H9 (cell line): ENCODE measurements around the gene MBP. TPM values are rescaled to one million over a fixed set of nuclear protein-coding genes. Genes with fewer than 3 reads are reported as not detected.

Source experiments
- DNase-seq: peaks from one replicate; pipeline ENCODE4 v3.0.0-alpha.2; 2017
- H2AFZ ChIP-seq: one replicate; pipeline ENCODE4 v1.6.1; 2013; ENCODE audit warnings: mild to moderate bottlenecking, low read length, control low read depth, moderate library complexity
- H2AK5ac ChIP-seq: 2 replicates; pipeline ENCODE4 v1.6.1; 2013; ENCODE audit warnings: low read length, control low read depth, mixed read lengths; ENCODE audit not compliant: insufficient read length
- H2BK120ac ChIP-seq: one replicate; pipeline ENCODE4 v1.6.1; 2013; ENCODE audit warnings: low read depth, mild to moderate bottlenecking, low read length, control low read depth, inconsistent platforms; ENCODE audit not compliant: poor library complexity, severe bottlenecking
- H2BK12ac ChIP-seq: 2 replicates; pipeline ENCODE4 v1.6.1; 2013; ENCODE audit warnings: low read length, control low read depth, mixed read lengths, low read depth; ENCODE audit not compliant: insufficient read length
- H2BK15ac ChIP-seq: 2 replicates; pipeline ENCODE4 v1.6.1; 2013; ENCODE audit warnings: low read depth, low read length, control low read depth
- H2BK20ac ChIP-seq: one replicate; pipeline ENCODE4 v1.6.1; 2013; ENCODE audit warnings: low read depth, mild to moderate bottlenecking, low read length, control low read depth, inconsistent platforms; ENCODE audit not compliant: poor library complexity, severe bottlenecking
- H2BK5ac ChIP-seq: 2 replicates; pipeline ENCODE4 v1.6.1; 2013; ENCODE audit warnings: low read length, control low read depth, mixed read lengths; ENCODE audit not compliant: insufficient read length
- H3K14ac ChIP-seq: 2 replicates; pipeline ENCODE4 v1.6.1; 2013; ENCODE audit warnings: low read length, control low read depth; ENCODE audit not compliant: insufficient read depth
- H3K18ac ChIP-seq: 2 replicates; pipeline ENCODE4 v1.6.1; 2013; ENCODE audit warnings: low read depth, mild to moderate bottlenecking, mixed read lengths, low read length, control low read depth; ENCODE audit not compliant: insufficient read length
- H3K23ac ChIP-seq: 2 replicates; pipeline ENCODE4 v1.6.1; 2013; ENCODE audit warnings: low read length, control low read depth, mixed read lengths, low read depth; ENCODE audit not compliant: insufficient read length
- H3K23me2 ChIP-seq: 2 replicates; pipeline ENCODE4 v1.6.1; 2013; ENCODE audit warnings: low read depth, mild to moderate bottlenecking, mixed read lengths, low read length, control low read depth; ENCODE audit not compliant: insufficient read length, poor library complexity, severe bottlenecking
- H3K27ac ChIP-seq: 2 replicates; pipeline ENCODE4 v1.5.1; 2013; ENCODE audit warnings: low read length, control low read depth, mixed read lengths, low read depth; ENCODE audit not compliant: insufficient read length
- H3K27me3 ChIP-seq: 2 replicates; pipeline ENCODE4 v1.6.1; 2013; ENCODE audit warnings: low read length, control low read depth, inconsistent platforms; ENCODE audit not compliant: insufficient read depth
- H3K4ac ChIP-seq: 2 replicates; pipeline ENCODE4 v1.6.1; 2013; ENCODE audit warnings: low read depth, mild to moderate bottlenecking, control low read depth, inconsistent platforms, low read length, moderate library complexity
- H3K4me1 ChIP-seq: 2 replicates; pipeline ENCODE4 v1.6.1; 2013; ENCODE audit warnings: low read length, control low read depth, inconsistent platforms; ENCODE audit not compliant: insufficient read depth
- H3K4me2 ChIP-seq: 2 replicates; pipeline ENCODE4 v1.6.1; 2013; ENCODE audit warnings: low read length, control low read depth, mixed read lengths; ENCODE audit not compliant: insufficient read length, insufficient read depth
- H3K56ac ChIP-seq: 2 replicates; pipeline ENCODE4 v1.6.1; 2013; ENCODE audit warnings: low read depth, mild to moderate bottlenecking, mixed read lengths, low read length, control low read depth; ENCODE audit not compliant: insufficient read length
- H3K79me1 ChIP-seq: 2 replicates; pipeline ENCODE4 v1.6.1; 2013; ENCODE audit warnings: low read depth, mild to moderate bottlenecking, moderate library complexity, low read length, control low read depth, inconsistent platforms; ENCODE audit not compliant: insufficient read depth, poor library complexity, severe bottlenecking
- H3K79me2 ChIP-seq: 2 replicates; pipeline ENCODE4 v1.6.1; 2013; ENCODE audit warnings: low read length, control low read depth, inconsistent platforms; ENCODE audit not compliant: insufficient read depth
- H3K9ac ChIP-seq: 2 replicates; pipeline ENCODE4 v1.6.1; 2013; ENCODE audit warnings: low read length, control low read depth, mixed read lengths; ENCODE audit not compliant: insufficient read length; ENCODE audit errors: extremely low read depth
- H3K9me3 ChIP-seq: one replicate; pipeline ENCODE4 v1.6.1; 2013; ENCODE audit warnings: low read depth, low read length, inconsistent platforms; ENCODE audit not compliant: control insufficient read depth
- H3T11ph ChIP-seq: one replicate; pipeline ENCODE4 v1.6.1; 2013; ENCODE audit warnings: mild to moderate bottlenecking, low read length, control low read depth, inconsistent platforms
- H4K20me1 ChIP-seq: one replicate; pipeline ENCODE4 v1.6.1; 2013; ENCODE audit not compliant: control insufficient read depth, insufficient read length, insufficient read depth
- H4K5ac ChIP-seq: 2 replicates; pipeline ENCODE4 v1.6.1; 2013; ENCODE audit warnings: low read depth, mild to moderate bottlenecking, mixed read lengths, low read length, control low read depth; ENCODE audit not compliant: insufficient read length
- H4K8ac ChIP-seq: replicated peaks from 2 replicates; pipeline ENCODE4 v1.6.1; 2013; ENCODE audit warnings: low read length, control low read depth, mixed read lengths, low read depth; ENCODE audit not compliant: insufficient read length
- H4K91ac ChIP-seq: 2 replicates; pipeline ENCODE4 v1.6.1; 2013; ENCODE audit warnings: low read depth, mild to moderate bottlenecking, moderate library complexity, mixed read lengths, low read length, control low read depth; ENCODE audit not compliant: insufficient read length
- H3K27ac Mint-ChIP-seq, 3 experiments: 2 replicates in 2 of 3; 3 replicates in 1 of 3; pipeline ENCODE4 v1.8.0; 2020 to 2021; ENCODE audit warnings: mixed read lengths in 3 of 3, mild to moderate bottlenecking in 1 of 3, moderate library complexity in 1 of 3
- H3K27me3 Mint-ChIP-seq: 2 replicates; pipeline ENCODE4 v1.8.0; 2021; ENCODE audit warnings: low read depth, mild to moderate bottlenecking, moderate library complexity, mixed read lengths
- H3K36me3 Mint-ChIP-seq, 3 experiments: 2 replicates in 2 of 3; 3 replicates in 1 of 3; pipeline ENCODE4 v1.8.0; 2020 to 2021; ENCODE audit warnings: low read depth in 3 of 3, mixed read lengths in 3 of 3; ENCODE audit not compliant: insufficient read depth in 1 of 3
- H3K4me1 Mint-ChIP-seq, 2 experiments: 2 replicates each; pipeline ENCODE4 v1.8.0; 2020; ENCODE audit warnings: mixed read lengths in 2 of 2
- H3K4me3 Mint-ChIP-seq, 2 experiments: 2 replicates in 1 of 2; 3 replicates in 1 of 2; pipeline ENCODE4 v1.8.0; 2020 to 2021; ENCODE audit warnings: mild to moderate bottlenecking in 2 of 2, mixed read lengths in 2 of 2, moderate library complexity in 1 of 2
- H3K9me3 Mint-ChIP-seq, 2 experiments: 2 replicates in 1 of 2; 3 replicates in 1 of 2; pipeline ENCODE4 v1.8.0; 2020; ENCODE audit warnings: mild to moderate bottlenecking in 2 of 2, mixed read lengths in 2 of 2, moderate library complexity in 1 of 2
- CTCF ChIP-seq: fragments of 200-600 bp; sonication (generic); conservative IDR thresholded peaks from 3 replicates; pipeline ENCODE4 v1.8.0; 2021; ENCODE audit warnings: antibody characterized with exemption, mild to moderate bottlenecking
- WGBS: extraction: QIAGEN DNeasy Blood & Tissue Kit; methylation state at CpG from one replicate; pipeline ENCODE4 v1.1.7; 2013; ENCODE audit warnings: missing lambda C conversion rate, low lambda C conversion rate, mixed read lengths; ENCODE audit not compliant: insufficient read length; ENCODE audit errors: extremely low coverage; 5-methylcytosine and 5-hydroxymethylcytosine counted together
- total RNA-seq: library from RNA; stranded (reverse); gene quantifications from 2 replicates; pipeline ENCODE4 v1.2.1, GENCODE V29; 2021

MBP gene
- total RNA-seq, 1 experiment from 2014 or later = 8.6 TPM

DNA sequence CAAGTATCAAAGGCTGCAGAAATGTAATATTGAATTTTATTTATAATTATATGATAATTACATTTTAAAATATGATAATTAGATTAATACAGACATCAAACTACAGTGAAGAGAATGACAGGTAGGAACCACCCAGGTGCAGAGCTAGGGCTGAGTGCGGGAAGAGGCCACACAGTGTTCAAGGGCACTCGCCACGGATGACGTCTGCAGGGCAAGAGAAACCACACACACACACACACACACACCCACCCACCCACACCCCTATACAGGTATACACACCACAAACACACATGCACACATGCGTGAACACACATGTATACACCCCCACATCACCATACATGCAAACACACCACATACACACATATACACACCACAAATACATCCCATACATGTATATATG lies 41.2 kb downstream of the MBP start:
- no peak overlapping the region for H3K4me2 ChIP-seq
- no peak overlapping the region for H3K23ac ChIP-seq
- no peak overlapping the region for H3K27ac ChIP-seq
- H3K4me1 ChIP-seq = peaks cover 5% of the 10 kb centered on the region; the same call in 1 of the 2 replicates
- no peaks in the 10 kb centered on the region for H3K79me1 ChIP-seq
- no peak overlapping the region for H3K9ac ChIP-seq
- no peaks in the 10 kb centered on the region for H3K79me2 ChIP-seq
- H3K27me3 Mint-ChIP-seq = peaks cover 11% of the 10 kb centered on the region
- no peaks in the 10 kb centered on the region for H3K27me3 ChIP-seq
- WGBS = no CpG with 5 or more reads among the region's 5 CpGs
- no peak overlapping the region for H3K14ac ChIP-seq
- H4K5ac ChIP-seq = no peak overlapping the region
- no peak overlapping the region for H3K56ac ChIP-seq
- H2BK12ac ChIP-seq = no peak overlapping the region
- no peak overlapping the region for H2BK15ac ChIP-seq
- no peak overlapping the region for H4K8ac ChIP-seq
- peaks cover 6% of the 10 kb centered on the region for H3K23me2 ChIP-seq
- H2BK5ac ChIP-seq = no peak overlapping the region
- no peak overlapping the region for H3K18ac ChIP-seq
- H3K9me3 ChIP-seq = no peaks in the 10 kb centered on the region
- no peak overlapping the region for H3K4ac ChIP-seq
- no peak for TF ChIP-seq CTCF
- no peak overlapping the region for H2BK20ac ChIP-seq
- H2AK5ac ChIP-seq = no peak overlapping the region
- H3K4me3 Mint-ChIP-seq = no peak overlapping the region
- DNase-seq = no peak
- H3T11ph ChIP-seq = no peak overlapping the region
- H4K20me1 ChIP-seq = no peaks in the 10 kb centered on the region
- no peak overlapping the region for H2AFZ ChIP-seq
- H3K27ac Mint-ChIP-seq = no peak overlapping the region
- H3K4me1 Mint-ChIP-seq = peaks cover 30 to 43% of the 10 kb centered on the region in 2 experiments
- H3K9me3 Mint-ChIP-seq = no peaks in the 10 kb centered on the region
- H4K91ac ChIP-seq = no peak overlapping the region
- H3K36me3 Mint-ChIP-seq = no peaks in the 10 kb centered on the region
- H2BK120ac ChIP-seq = no peak overlapping the region
